B cell (primary cell): ENCODE measurements around the gene GMEB2. TPM values are rescaled to one million over a fixed set of nuclear protein-coding genes. Genes with fewer than 3 reads are reported as not detected.

Source experiments
- ATAC-seq: fragments of 200-7000 bp; cut with Tn5 transposase; one replicate; pipeline ENCODE4 v1.10.0; 2021; ENCODE audit warnings: low read depth, mild to moderate bottlenecking, moderate number of reproducible peaks, moderate library complexity
- CTCF ChIA-PET: fragments of 350-600 bp; sonication (Branson Sonifier 250); formaldehyde crosslinking; loops from one replicate; lab custom pipeline; 2021; ENCODE audit warnings: antibody characterized with exemption, inconsistent platforms; lab: Charles Lee
- POLR2A ChIA-PET: fragments of 350-600 bp; sonication (Branson Sonifier 250); formaldehyde crosslinking; loops from one replicate; lab custom pipeline; 2021; ENCODE audit warnings: antibody characterized with exemption; lab: Charles Lee
- DNase-seq: peaks from one replicate; pipeline ENCODE4 v3.0.0; 2013
- H2AFZ ChIP-seq: 2 replicates; pipeline ENCODE4 v1.6.1; 2012; ENCODE audit warnings: mild to moderate bottlenecking, low read depth, low read length; ENCODE audit not compliant: insufficient read depth, poor library complexity, severe bottlenecking
- H3K27ac ChIP-seq, 2 donors: 1 replicate in 1 of 2; 2 replicates in 1 of 2; pipeline ENCODE4 v1.5.1; 2012 to 2013; ENCODE audit warnings: low read length in 2 of 2, mild to moderate bottlenecking in 2 of 2, moderate library complexity in 1 of 2
- H3K27me3 ChIP-seq, 4 experiments: fragments of 200-600 bp in 1 of 4; sonication (generic) in 1 of 4; replicated peaks in 1 of 4; 1 replicate in 2 of 4; 2 replicates in 2 of 4; pipeline versions ENCODE4 v1.6.1 to v1.7.0; 2013 to 2016; ENCODE audit warnings: low read length in 3 of 4, mild to moderate bottlenecking in 2 of 4, mixed read lengths in 1 of 4, moderate library complexity in 1 of 4; ENCODE audit not compliant: insufficient read depth in 4 of 4, control insufficient read depth in 3 of 4; ENCODE audit errors: control extremely low read depth in 1 of 4
- H3K36me3 ChIP-seq, 2 experiments: replicated peaks in 1 of 2; 1 replicate in 1 of 2; 2 replicates in 1 of 2; pipeline versions ENCODE4 v1.6.1 to v1.7.1; 2013; ENCODE audit warnings: low read length in 1 of 2; ENCODE audit not compliant: insufficient read depth in 2 of 2, control insufficient read depth in 1 of 2; ENCODE audit errors: control extremely low read depth in 1 of 2, extremely low read depth in 1 of 2
- H3K4me1 ChIP-seq, 2 donors: fragments of 200-600 bp in 1 of 2; sonication (generic) in 1 of 2; 1 replicate in 1 of 2; 2 replicates in 1 of 2; pipeline versions ENCODE4 v1.5.1 to v1.6.1; 2013 to 2017; ENCODE audit warnings: low read length in 2 of 2; ENCODE audit not compliant: control insufficient read depth in 2 of 2, insufficient read depth in 2 of 2
- H3K4me2 ChIP-seq: replicated peaks from 2 replicates; pipeline ENCODE3; 2012; ENCODE audit warnings: mild to moderate bottlenecking, low read depth, low read length; ENCODE audit not compliant: poor library complexity, severe bottlenecking
- H3K4me3 ChIP-seq, 5 experiments: fragments of 200-600 bp in 1 of 5; sonication (generic) in 1 of 5; 1 replicate in 3 of 5; 2 replicates in 2 of 5; pipeline versions ENCODE4 v1.5.1 to v1.7.0; 2011 to 2016; ENCODE audit warnings: low read length in 4 of 5, mild to moderate bottlenecking in 4 of 5, low read depth in 2 of 5, control low read depth in 1 of 5, moderate library complexity in 1 of 5; ENCODE audit not compliant: insufficient read depth in 1 of 5; ENCODE audit errors: control extremely low read depth in 1 of 5, extremely low read depth in 1 of 5
- H3K79me2 ChIP-seq: fragments of 200-600 bp; sonication (generic); one replicate; pipeline ENCODE4 v1.6.0; 2016; ENCODE audit warnings: low read length; ENCODE audit not compliant: control insufficient read depth, insufficient read depth
- H3K9ac ChIP-seq: fragments of 200-600 bp; sonication (generic); 2 replicates; pipeline ENCODE4 v1.6.1; 2017; ENCODE audit warnings: mild to moderate bottlenecking, low read length, moderate library complexity
- H3K9me3 ChIP-seq, 3 donors: one replicate each; pipeline versions ENCODE4 v1.6.1 to v1.7.1; 2013; ENCODE audit warnings: low read length in 2 of 3; ENCODE audit not compliant: control insufficient read depth in 2 of 3, insufficient read depth in 1 of 3; ENCODE audit errors: control extremely low read depth in 1 of 3
- H4K20me1 ChIP-seq: 2 replicates; pipeline ENCODE4 v1.6.0; 2012; ENCODE audit warnings: mild to moderate bottlenecking, low read length; ENCODE audit not compliant: insufficient read depth, control insufficient read depth, poor library complexity, severe bottlenecking
- H3K27ac Mint-ChIP-seq: one replicate; pipeline ENCODE4 v1.8.0; 2021; ENCODE audit warnings: mixed read lengths
- H3K27me3 Mint-ChIP-seq: one replicate; pipeline ENCODE4 v1.8.0; 2021; ENCODE audit warnings: mixed read lengths
- H3K4me1 Mint-ChIP-seq: one replicate; pipeline ENCODE4 v1.8.0; 2021; ENCODE audit warnings: mixed read lengths
- H3K4me3 Mint-ChIP-seq: one replicate; pipeline ENCODE4 v1.8.0; 2021; ENCODE audit warnings: mixed read lengths
- H3K9me3 Mint-ChIP-seq: one replicate; pipeline ENCODE4 v1.8.0; 2022; ENCODE audit warnings: mixed read lengths; ENCODE audit not compliant: insufficient read depth
- CTCF ChIP-seq: fragments of 200-600 bp; IDR thresholded peaks from one replicate; pipeline ENCODE4 v1.8.0; 2022; ENCODE audit warnings: antibody characterized with exemption, mild to moderate bottlenecking
- EZH2 ChIP-seq: IDR thresholded peaks from 2 replicates; pipeline ENCODE4 v1.6.1; 2012; ENCODE audit warnings: borderline replicate concordance, low read depth, mild to moderate bottlenecking, moderate library complexity, low read length; ENCODE audit not compliant: insufficient read depth, poor library complexity, severe bottlenecking
- WGBS: methylation state at CpG from one replicate; pipeline ENCODE4 v1.1.5; 2013; ENCODE audit warnings: missing lambda C conversion rate; ENCODE audit not compliant: insufficient coverage; 5-methylcytosine and 5-hydroxymethylcytosine counted together
- intact Hi-C: fragments of 100-400 bp; cut with micrococcal nuclease; formaldehyde crosslinking; loops from one replicate; pipeline ENCODE4 v1.10.0; 2022
- polyA plus RNA-seq: library from polyadenylated mRNA; depleted of rRNA; stranded (reverse); fragments of >200 nt; gene quantifications from 2 replicates; pipeline ENCODE4 v1.2.3, GENCODE V29; 2012
- total RNA-seq, 2 donors: library from RNA; stranded (reverse); fragments of 120-200 nt in 1 of 2; gene quantifications; 1 replicate in 1 of 2; 2 replicates in 1 of 2; pipeline versions ENCODE4 v1.2.3 to v1.2.4, GENCODE V29; 2013 to 2022

GMEB2 gene
- total and polyA plus RNA-seq, 2 donors (not counting 1 experiment from before 2014, with no cell fraction given): 17.7 to 24.5 TPM

- no peak for DNase-seq
- Histone ChIP-seq H3K4me3 (no peak overlapping the region), H3K4me2 (no peak overlapping the region), H3K9ac (no peak overlapping the region), H3K36me3 (peaks cover 0 to 5% of the 10 kb centered on the region in 2 experiments), H2AFZ (no peak overlapping the region), H3K27me3 (no peaks in the 10 kb centered on the region), H3K9me3 (no peaks in the 10 kb centered on the region), H4K20me1 (peaks cover 11% of the 10 kb centered on the region), H3K79me2 (peaks cover 14% of the 10 kb centered on the region), H3K4me1 (peaks cover 14 to 28% of the 10 kb centered on the region in 2 donors), H3K27ac (no peak overlapping the region)
- no peak for TF ChIP-seq CTCF
- no peak for TF ChIP-seq EZH2
- Mint-ChIP-seq H3K4me3 (no peak overlapping the region), H3K27ac (no peak overlapping the region), H3K27me3 (no peaks in the 10 kb centered on the region), H3K4me1 (peaks cover 9% of the 10 kb centered on the region), H3K9me3 (no peaks in the 10 kb centered on the region)
- WGBS: 93% methylated on average over 16 of the region's 19 CpGs
- ChIA-PET CTCF (interaction anchor here (0.6 to 3.4 kb wide), 7 partner anchors 10 to 398 kb away, joined by 3 to 16 read pairs (median 3); partner anchors contain the start of gene PTK6), POLR2A (interaction anchor here (0.7 kb wide), 1 partner anchor 39 kb away, joined by 5 read pairs; no protein-coding TSS in a partner anchor)
- no peak for ATAC-seq
- intact Hi-C loops: no loop called here
Measured at GRCh38 chr20:63577317-63577894, 49.5 kb downstream of the GMEB2 start.

- TF ChIP-seq EZH2 (no peak), CTCF (no peak)
- WGBS: 94% methylated on average over 3 of the region's 7 CpGs
- no peak for DNase-seq
- ATAC-seq: no peak
- intact Hi-C loops: no loop called here
- no peaks in the 10 kb centered on the region for H3K9me3 Mint-ChIP-seq
- no peak overlapping the region for H3K27ac Mint-ChIP-seq
- H4K20me1 ChIP-seq: peaks cover 22% of the 10 kb centered on the region
- CTCF ChIA-PET: interaction anchor here (1.5 to 3.4 kb wide), 2 partner anchors 38 to 397 kb away, joined by 3 to 16 read pairs; partner anchors contain the start of gene PTK6
- H3K27ac ChIP-seq: no peak overlapping the region
- peak overlapping the region; percentile 11 for H3K4me3 Mint-ChIP-seq
- H3K4me1 Mint-ChIP-seq: peaks cover 9% of the 10 kb centered on the region
- POLR2A ChIA-PET: no interaction called here
- no peak overlapping the region for H3K4me3 ChIP-seq
- H3K27me3 Mint-ChIP-seq: no peaks in the 10 kb centered on the region
- H2AFZ ChIP-seq: no peak overlapping the region
- H3K79me2 ChIP-seq: peaks cover 21% of the 10 kb centered on the region
- no peaks in the 10 kb centered on the region for H3K27me3 ChIP-seq
- H3K9me3 ChIP-seq: no peaks in the 10 kb centered on the region
- H3K36me3 ChIP-seq: peaks cover 0 to 13% of the 10 kb centered on the region in 2 experiments
- H3K9ac ChIP-seq: no peak overlapping the region
- no peak overlapping the region for H3K4me2 ChIP-seq
- peaks cover 14 to 33% of the 10 kb centered on the region in 2 donors for H3K4me1 ChIP-seq
Measured at GRCh38 chr20:63576311-63576710, 50.6 kb downstream of the GMEB2 start.
